ENCODE data around the gene ACHE.
"Not testable (repeated sequence)": the region's sequence is repeated elsewhere in the genome, so short reads cannot be mapped to it uniquely, and the experiment has no call there.

The ACHE gene

DNA sequence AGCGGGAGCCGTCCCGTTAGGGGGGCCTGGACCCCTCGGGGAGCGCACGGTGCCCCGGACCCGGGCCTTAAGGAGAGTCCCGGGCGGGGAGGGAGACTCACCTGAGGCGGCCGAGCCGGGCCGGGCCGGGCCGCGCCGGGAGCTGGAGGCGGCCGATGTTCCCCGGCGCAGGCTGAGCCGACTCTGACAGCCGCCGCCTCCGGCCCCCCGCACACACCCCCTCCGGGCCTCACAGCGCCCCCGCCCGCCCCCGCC, at the start of gene ACHE:
Gene ACHE, minus strand, starts transcription at position 188 of the 255 bp plus-strand sequence. CDS start 1,656 bp downstream, outside the sequence.
- DNase-seq = no peak

DNA sequence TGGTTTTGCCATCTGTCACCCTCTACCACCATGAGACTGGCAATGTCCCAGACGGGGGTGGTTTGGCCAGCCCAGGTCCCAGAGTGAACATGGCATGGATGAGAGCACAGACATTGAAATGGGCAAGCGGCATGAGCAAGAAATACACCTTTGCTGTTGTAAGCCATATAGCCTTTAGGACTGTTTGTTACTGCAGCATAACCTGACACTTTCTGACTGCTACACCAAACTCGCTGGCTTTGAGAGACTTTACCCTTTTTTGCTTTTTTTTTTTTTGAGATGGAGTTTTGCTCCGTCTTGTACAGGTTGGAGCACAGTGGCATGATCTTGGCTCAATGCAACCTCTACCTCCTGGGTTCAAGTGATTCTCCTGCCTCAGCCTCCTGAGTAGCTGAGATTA, 48.5 kb upstream of the ACHE start:
- no peak for DNase-seq

DNA sequence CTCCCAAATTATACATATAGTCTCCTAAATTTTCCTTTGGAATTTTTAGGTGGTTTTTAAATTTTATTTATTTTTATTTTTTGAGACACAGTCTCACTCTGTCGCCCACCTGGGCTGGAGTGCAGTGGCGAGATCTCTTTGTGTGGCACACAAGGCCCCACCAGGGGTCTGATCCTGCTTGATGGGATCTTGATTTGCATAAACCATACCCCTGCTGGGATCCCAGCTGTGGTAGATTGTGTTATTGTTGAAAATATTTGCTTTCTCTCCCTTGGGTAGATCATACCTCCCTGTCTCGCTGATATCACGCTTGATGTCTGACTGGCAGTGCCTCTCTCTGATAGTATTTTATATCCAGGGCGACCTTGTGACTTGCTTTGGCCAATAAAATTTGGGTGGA, 48.0 kb upstream of the ACHE start:
- DNase-seq = no peak

DNA sequence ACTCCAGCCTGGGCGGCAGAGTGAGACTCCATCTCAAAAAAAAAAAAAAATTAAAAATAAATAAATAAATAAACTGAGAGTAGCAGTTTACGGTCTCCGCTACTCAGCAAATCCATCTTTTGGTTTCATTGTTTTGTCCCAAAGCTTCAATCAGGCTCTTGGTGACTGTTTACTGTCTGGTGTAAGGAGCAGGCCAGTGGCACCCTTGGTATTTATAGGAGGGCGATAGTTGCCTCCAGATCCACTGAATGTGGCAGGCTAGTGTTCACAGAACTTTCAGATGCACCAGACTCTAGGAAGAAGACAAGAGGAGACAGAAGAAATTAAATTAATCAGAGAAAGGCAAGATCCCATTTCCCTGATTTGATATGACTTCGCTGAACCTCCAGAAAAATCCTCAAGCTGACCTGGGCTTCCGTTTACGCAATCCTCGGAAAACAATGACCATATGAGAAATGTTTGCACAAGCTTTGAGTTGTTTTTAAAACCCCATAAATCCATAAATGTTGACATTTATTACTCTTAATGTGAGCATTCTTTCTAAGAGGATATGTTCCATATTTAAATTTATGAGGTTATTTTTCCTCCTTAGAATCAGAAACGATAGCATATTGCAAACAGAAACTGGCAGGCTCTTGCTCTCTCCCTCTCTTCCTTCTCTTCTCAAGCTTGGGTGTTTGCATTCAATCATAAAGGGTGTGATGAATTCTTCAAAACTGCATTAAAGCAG, 46.5 kb upstream of the ACHE start:
- no peak for DNase-seq

DNA sequence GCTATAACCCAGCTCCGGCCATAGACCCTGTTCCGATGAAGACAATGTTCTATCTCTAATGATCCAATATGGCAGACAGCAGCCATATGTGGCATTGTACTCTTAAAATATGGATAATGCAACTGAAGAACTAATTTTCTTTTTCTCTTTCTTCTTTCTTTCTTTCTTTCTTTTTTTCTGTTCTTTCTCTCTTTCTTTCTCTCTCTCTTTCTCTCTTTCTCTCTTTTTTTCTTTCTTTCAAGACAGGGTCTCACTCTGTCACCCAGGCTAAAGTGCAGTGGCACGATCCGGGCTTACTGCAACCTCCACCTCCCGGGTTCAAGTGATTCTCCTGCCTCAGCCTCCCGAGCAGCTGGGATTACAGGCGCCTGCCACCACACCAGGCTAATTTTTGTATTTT, 40.5 kb upstream of the ACHE start:
- not testable (repeated sequence) for DNase-seq

DNA sequence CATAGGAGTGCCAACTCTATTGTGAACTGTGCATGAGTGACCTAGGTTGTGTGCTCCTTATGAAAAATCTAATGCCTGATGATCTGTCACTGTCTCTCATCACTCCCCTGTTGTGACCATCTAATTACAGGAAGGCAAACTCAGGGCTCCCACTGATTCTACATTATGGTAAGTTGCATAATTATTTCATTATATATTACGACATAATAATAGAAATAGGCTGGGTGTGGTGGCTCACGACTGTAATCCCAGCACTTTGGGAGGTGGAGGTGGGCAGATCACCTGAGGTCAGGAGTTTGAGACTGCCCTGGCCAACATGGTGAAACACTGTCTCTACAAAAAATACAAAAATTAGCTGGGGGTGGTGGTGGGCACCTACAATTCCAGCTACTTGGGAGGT, 39.7 kb upstream of the ACHE start:
- DNase-seq = not testable (repeated sequence)

DNA sequence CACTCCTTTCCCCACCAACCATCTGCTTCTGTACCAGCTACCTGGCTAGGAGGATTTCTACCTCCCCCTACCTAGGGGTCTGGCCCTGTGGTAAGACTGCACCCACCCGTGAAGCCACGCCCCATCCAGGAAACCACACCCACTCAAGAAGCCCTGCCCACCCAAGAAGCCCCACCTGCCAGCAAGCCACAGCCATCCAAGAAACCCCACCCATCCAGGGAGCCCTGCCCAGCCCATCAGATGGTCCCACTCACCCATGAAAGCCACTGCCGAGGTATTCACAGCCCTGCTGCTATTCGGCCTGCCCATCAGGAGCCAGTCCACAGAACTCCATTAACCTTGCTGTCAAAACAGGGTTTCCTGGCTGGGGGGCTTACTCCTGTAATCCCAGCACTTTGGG, 38.0 kb upstream of the ACHE start:
- DNase-seq = no peak

DNA sequence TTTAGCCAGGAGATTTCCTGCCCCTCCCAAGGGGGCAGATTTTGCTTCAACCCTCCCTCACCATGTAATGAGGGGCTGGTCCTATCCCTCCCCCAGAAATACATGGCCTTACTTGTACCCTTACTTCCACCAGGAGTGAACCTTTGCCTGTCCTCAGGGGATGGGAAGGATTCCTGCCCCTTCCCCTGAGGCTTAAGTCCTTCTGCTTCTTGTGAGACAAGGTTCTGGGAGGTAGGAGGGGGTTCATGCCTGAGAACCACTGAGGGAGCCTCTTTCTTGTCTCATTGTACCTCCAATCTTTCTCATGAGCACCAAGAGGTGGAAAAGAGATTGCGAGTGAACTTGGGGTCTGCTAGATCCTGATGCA, 34.1 kb upstream of the ACHE start:
- DNase-seq = no peak

DNA sequence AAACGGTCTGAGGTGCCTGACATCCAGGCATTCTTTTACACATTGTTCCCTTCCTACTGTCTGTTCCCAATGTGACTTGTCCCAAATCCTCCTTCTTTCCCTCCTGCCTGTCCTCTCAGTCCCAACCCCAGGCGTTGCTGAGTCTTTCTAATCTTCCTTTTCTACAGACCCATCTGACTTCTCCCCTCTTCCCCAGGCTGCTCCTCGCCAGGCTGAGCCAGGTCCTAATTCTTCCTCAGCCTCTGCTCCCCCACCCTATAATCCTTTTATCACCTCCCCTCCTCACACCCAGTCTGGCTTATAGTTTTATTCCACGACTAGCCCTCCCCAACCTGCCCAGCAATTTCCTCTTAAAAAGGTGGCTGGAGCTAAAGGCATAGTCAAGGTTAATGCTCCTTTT, 27.9 kb upstream of the ACHE start:
- DNase-seq = not testable (repeated sequence)

DNA sequence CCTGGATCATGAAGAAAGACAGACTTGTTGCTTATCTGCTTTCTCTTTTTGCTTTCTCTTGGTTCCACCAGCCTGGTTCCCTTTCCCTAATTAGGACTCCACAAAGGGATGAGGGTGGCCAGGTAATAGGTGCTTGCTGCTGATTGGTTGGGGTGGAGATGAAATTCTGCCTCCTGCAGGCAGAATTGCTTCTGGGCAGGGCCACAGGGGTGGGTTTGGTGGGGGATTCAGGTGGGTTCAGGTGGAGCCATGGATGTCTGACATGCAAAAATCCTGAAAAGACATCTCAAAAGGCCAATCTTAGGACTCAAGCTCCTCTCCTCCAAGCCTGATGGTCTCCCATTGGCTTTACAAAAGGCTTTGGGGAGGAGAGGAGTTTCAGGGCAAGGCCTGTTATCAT, 25.4 kb upstream of the ACHE start:
- no peak for DNase-seq

DNA sequence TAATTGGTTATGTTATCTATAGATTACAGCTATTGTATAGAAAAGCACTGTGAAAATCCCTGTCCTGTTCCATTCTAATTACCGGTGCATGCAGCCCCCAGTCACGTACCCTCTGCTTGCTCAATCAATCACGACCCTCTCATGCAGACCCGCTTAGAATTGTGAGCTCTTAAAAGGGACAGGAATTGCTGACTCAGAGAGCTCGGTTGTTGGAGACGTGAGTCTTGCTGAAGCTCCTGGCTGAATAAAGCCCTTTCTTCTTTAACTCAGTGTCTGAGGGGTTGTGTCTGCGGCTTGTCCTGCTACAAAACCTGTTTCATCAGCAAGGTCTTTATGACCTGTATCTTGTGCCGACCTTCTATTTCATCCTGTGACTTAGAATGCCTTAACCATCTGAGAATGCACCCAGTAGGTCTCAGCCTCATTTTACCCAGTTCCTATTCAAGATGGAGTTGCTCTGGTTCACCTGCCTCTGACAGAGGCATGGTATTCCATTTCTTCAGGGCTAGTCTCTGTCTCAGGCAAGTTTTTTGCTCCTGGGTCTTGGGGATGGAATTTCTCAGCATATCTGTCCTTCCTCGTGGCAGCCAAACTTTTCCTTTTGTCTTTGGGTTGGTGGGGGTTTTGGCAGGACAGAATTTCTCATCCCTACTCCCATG, 24.2 kb upstream of the ACHE start:
- DNase-seq = not testable (repeated sequence)

DNA sequence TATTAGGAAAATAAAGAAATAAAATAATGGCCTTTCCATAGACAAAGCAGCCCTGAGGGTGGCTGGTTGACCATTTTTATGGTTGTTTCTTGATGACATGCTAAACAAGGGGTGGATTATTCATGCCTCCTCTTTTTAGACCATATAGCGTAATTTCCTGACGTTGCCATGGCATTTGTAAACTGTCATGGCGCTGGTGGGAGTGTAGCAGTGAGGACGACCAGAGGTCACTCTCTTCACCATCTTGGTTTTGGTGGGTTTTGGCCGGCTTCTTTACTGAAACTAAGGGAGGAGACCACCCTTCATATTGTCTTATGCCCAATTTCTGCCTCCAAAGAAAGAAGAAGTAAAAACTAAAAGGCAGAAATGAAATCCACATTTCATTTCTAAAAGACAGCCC, 23.6 kb upstream of the ACHE start:
- DNase-seq = not testable (repeated sequence)

DNA sequence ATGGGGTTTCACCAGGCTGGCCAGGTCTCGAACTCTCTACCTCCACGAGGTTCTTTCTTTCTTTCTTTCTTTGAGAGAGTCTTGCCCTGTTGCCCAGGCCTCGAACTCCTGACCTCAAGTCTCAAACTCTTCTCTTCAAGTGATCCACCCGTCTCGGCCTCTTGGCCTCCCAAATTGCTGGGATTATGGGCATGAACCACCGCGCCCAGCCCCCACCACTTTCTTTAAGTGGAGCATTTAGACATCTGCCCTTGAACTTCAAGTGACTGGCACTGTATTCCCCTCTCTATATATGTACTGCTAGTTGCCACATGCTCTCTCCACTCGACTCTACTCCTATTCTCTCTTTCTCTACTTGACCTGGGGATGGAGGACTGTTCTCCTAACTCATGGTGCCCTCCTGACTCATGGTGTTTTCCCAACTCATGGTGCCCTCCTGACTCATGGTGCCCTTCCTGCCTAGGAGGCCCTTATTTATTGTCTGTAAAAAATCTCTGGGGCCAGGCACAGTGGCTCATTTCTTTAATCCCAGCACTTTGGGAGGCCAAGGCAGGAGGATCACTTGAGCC, 19.3 kb upstream of the ACHE start:
- DNase-seq = no peak

DNA sequence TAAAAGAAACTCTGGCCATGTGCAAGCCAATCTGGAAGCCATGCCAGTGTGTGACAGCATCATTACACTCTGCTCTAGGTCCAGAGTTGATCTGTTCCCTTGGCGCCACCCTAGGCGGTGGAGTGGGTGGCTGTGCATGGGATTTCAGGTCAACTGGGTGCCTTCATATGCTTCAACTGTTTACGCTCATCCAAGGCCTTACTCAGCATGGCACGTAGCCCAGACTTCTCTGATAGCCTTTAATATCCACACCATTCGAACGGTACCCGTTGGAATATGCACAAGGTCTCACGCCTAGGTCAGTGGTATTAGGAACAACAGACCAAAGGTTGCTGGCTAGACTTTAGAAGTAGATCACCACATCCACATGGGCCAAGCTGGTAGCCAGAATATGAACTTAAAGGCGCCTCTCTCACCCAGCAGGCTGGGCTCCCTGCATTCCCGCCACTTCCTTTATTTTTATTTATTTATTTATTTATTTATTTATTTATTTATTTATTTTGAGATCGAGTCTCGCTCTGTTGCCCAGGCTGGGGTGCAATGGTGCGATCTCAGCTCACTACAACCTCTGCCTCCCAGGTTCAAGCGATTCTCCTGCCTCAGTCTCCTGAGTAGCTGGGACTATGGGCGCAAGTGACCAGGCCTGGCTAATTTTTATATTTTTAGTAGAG, 18.7 kb upstream of the ACHE start:
- no peak for DNase-seq

DNA sequence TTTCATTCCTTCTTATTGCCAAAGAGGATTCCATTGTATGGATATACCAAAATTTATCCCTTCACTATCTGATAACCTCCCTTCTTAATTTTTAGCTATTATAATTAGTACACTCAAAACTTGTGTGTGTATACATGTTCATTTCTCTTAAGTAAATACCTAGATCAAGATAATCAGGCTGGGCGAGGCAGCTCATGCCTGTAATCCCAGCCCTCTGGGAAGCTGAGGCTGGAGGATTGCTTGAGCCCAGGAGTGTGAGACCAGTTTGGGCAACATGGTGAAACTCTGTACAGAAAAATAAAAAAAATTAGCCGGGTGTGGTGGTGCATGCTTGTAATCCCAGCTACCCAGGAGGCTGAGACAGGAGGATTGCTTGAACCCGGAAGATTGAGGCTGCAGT, 15.8 kb upstream of the ACHE start:
- no peak for DNase-seq

DNA sequence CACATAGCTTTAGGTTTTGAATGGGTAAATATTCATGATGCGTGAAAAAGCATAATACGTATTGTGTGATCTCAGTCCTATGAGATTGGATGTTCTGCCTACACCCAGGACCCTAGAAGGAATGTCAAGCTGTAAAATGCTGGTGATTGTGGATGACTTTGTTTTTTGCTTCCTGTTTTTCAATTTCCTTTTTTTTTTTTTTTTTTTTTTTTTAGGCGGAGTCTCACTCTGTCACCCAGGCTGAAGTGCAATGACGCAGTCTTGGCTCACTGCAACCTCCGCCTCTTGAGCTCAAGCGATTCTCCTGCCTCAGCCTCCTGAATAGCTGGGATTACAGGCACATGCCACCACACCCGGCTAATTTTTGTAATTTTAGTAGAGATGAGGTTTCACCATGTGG, 14.8 kb upstream of the ACHE start:
- DNase-seq = not testable (repeated sequence)

DNA sequence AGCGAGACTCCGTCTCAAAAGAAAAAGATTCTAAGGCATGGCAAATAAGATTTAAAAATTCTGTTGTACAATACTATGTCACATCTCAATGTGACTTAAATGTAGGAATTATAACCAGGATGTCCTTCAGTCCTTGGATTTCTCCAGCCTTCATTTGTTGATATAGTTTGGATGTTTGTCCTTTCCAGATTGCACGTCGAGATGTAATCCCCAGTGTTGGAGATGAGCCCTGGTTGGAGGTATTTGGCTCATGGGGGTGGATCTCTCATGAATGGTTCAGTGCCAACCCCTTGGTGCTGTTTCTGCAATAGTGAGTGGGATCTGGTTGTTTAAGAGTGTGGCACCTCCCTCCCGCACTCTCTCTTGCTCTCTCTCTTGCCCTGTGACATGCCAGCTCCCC, 12.8 kb upstream of the ACHE start:
- no peak for DNase-seq

DNA sequence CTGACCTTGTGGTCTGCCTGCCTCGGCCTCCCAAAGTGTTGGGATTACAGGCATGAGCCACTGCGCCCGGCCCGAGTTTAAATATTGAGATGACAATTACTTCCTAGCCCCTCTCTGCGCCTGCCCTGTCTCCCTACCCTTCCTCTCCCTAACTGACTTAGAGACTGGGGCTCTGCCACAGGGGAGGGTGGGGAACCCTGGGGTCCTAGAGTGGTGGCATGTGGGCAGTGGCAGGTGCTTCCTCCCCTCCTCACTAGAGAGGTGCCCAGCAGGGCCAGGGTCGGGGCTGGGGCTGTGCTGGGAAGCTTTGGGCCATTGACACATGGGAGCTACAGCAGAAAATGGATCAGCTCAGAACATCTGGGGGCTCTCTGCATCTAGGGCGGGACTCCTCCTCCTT, 7.0 kb upstream of the ACHE start:
- DNase-seq = no peak

DNA sequence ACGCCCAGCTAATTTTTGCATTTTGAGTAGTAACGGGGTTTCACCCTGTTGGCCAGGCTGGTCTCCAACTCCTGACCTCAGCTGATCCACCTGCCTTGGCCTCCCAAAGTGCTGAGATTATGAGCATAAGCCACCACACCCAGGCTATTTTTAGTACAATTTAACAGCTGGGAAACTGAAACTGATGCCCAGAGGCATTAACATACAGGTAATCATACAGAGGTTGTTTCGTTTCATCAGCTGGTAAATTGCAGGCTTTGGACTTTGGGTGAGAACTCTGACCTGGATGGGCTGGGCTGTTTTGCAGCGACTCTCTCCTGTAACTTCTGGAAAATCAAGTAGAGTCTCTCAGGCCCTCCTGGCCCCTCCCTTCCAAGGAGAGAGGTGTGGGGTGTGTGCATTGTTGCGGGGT, 6.2 kb upstream of the ACHE start:
- DNase-seq = no peak

DNA sequence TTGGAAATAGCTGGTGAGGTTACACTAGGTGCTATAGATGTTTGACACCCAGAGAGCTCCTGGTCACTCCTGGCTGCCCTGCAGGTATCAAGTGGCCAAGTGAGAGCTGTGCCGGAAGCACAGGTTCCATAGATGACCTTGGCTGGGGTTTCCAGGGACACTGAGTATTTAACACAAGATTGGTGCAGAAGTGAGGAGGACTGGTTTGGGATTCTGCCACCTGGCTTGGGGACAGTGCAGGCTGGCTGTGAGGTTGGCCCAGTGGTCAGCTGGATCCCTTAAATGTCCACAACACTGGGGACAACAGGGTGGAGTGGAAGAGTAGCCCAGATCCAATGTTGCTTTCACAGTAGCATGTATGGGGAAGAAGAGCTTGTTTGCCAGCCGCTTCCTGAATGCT, 5.3 kb upstream of the ACHE start:
- no peak for DNase-seq

DNA sequence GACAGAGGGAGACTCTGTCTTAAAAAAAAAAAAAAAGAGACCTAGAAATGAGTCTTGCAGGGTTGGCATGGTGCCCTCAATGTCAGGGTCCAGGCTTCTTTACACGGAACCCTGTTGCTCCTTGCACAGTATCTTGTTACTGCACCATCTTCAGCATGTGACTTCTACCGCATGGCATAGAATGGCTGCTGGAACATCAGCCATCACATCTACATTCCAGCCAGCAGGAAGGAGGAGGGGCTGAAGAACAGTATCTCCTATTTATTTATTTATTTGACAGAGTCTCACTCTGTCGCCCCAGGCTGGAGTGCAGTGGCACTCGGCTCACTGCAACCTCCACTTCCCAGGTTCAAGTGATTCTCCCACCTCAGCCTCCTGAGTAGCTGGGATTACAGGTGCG, 3.7 kb upstream of the ACHE start:
- no peak for DNase-seq

DNA sequence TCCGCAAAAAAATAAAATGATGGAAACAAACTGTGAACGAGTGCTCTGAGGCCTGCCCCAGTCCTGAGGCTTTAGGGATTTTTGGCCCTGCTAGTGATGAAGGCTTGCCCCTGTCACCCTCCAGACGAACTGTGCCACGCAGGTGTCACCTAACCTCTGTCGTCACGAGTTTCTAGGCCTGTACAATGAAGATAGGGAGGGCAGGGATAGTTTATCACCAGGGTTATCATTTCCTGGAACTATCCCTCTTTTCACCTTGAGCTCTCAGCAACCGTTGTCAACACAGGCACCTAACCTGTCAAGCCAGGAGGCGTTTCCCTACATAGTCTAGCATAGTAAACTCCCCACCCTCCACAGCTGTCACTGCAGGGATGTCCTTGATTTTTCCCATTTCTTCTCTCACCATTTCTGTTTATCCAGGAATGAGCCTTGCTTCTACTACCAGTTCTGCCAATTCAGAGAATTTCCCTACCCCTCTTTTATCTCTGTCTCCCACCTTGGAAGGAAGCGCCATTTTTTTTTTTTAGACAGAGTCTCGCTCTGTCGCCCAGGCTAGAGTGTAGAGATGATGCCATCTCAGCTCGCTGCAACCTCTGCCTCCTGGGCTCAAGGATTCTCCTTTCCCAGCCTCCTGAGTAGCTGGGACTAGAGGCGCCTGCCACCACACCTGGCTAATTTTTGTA, 2.2 kb upstream of the ACHE start:
- no peak for DNase-seq

DNA sequence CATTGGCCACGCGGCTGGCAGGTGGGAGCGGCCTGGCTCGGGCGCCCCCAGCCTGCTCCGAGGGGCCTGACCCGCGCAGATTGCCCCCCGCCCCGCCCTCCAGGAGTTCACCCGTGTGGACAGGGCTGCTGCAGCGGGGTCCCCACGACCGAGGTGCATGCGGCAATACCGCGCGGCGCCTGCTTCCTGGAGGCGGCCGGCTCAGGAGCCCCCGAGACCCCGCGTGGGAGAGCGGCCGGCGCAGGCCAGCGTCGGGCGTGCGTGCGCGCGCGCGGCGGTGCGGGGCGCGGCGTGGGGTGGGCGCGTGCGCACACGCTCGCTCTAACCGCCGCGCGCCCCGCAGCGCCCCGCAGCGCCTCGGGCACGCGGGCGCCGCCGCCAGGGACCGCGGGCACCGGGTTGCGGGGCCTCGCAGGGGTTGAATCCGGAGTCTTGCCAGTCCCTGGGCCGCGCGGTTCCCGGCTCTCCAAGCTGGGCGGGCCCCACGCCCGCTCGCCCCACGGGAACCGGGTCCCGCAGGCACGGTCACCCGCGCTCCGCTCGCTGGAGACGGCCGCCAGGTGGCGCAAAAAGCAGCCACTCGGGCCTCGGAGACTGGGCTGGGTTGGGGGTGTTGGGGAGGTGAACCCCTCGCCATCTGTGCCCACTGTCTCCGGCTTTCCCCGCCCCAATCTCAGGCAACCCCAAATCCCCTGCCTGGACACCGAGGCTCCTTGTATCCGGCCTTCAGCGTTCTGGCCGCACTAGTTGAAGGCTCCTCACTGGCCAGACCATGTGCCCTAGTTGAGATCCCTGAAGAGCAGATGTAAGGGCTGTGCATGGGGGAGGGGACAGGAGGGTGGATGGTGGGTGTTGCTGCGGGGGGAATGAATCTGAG, 1.3 kb upstream of the ACHE start:
- DNase-seq = peak; percentile 50

Measured in stimulated activated CD4-positive, alpha-beta T cell treated with anti-CD3 and anti-CD28 coated beads, Interleukin-4, amount 100 ng/mL, for 24 hours (primary cell).